Measurements from ENCODE around the gene CHST10. TPM values are rescaled to one million over a fixed set of nuclear protein-coding genes. Genes with fewer than 3 reads are reported as not detected.

The CHST10 gene
- total and polyA plus RNA-seq, 7 donors = 3.1 to 6.3 (median 4.4) TPM

DNA sequence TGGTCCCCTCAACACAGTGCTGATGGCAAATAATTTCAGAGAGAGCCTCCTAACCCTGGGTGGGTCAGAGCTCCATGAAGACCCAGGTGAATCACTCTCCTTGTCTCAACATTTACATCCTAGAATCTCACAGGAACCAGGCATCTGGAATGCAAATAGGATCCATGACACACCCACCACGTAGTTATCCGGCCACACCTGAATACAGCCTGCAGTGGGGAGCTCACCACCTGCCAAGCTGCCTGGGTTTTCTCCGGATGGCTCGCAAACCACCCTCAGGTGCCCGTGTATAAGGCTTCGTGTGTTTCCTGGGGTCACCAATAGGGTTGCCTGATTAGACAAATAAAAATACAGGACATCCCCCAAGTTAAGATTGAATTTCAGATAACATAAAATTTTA lies 9.9 kb downstream of the CHST10 start:
- no peak for ATAC-seq

DNA sequence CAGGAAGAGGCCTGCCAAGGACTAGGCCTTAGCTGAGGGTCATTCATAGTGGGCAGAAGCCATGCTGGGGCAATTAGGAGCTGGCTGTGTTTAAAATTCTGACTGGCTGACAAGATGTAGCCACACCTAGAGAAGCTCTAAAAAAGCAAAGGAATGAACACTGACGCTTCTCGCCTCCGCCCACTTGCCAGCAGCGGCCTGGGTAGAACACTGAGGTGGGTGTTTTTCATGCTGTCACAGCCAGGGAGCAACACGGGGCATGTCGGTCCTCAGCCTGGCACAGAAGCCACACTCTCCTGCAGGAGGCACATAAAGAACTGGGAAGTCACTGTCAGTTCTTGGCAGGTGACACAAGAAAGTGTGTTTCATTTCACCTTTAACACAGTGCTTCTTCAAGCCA lies 10.4 kb downstream of the CHST10 start:
- DNase-seq (no peak), ATAC-seq (peak in 3 of 4 donors; percentile 27 to 58 (median 57))
- Histone ChIP-seq H3K4me1 (no peaks in the 10 kb centered on the region), H3K27ac (no peak overlapping the region), H3K36me3 (ENCODE audit: insufficient read depth in 1 of 2, low read depth in 1 of 2) (peaks cover 0 to 34% of the 10 kb centered on the region in 2 donors), H3K4me3 (no peak overlapping the region), H3K27me3 (ENCODE audit: insufficient read depth in 3 of 3, low read length in 2 of 3) (no peaks in the 10 kb centered on the region), H3K9me3 (no peaks in the 10 kb centered on the region)
- 47 to 72% (median 62%) methylated on average over 6 of the region's 6 CpGs for WGBS, 3 donors
- intact Hi-C loops (cut with DNase I) = no loop called here
- TF ChIP-seq, protein P1, sequence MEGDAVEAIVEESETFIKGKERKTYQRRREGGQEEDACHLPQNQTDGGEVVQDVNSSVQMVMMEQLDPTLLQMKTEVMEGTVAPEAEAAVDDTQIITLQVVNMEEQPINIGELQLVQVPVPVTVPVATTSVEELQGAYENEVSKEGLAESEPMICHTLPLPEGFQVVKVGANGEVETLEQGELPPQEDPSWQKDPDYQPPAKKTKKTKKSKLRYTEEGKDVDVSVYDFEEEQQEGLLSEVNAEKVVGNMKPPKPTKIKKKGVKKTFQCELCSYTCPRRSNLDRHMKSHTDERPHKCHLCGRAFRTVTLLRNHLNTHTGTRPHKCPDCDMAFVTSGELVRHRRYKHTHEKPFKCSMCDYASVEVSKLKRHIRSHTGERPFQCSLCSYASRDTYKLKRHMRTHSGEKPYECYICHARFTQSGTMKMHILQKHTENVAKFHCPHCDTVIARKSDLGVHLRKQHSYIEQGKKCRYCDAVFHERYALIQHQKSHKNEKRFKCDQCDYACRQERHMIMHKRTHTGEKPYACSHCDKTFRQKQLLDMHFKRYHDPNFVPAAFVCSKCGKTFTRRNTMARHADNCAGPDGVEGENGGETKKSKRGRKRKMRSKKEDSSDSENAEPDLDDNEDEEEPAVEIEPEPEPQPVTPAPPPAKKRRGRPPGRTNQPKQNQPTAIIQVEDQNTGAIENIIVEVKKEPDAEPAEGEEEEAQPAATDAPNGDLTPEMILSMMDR (IDR thresholded peaks at IDR 0.05) = no peak

More for the DNA sequence above, 9.9 kb downstream of the CHST10 start:
- peaks cover 0 to 30% of the 10 kb centered on the region in 2 donors for H3K36me3 ChIP-seq (ENCODE audit: insufficient read depth in 1 of 2, low read depth in 1 of 2)
- H3K27ac ChIP-seq = no peak overlapping the region
- no peaks in the 10 kb centered on the region for H3K4me1 ChIP-seq
- intact Hi-C loops (cut with DNase I) = no loop called here
- TF ChIP-seq, protein P1 (IDR thresholded peaks at IDR 0.05) = no peak
- no peaks in the 10 kb centered on the region for H3K27me3 ChIP-seq (ENCODE audit: insufficient read depth in 3 of 3, low read length in 2 of 3)
- 91 to 93% (median 91%) methylated on average over 6 of the region's 6 CpGs for WGBS, 3 donors
- H3K9me3 ChIP-seq = no peaks in the 10 kb centered on the region
- no peak for DNase-seq
- H3K4me3 ChIP-seq = no peak overlapping the region

DNA sequence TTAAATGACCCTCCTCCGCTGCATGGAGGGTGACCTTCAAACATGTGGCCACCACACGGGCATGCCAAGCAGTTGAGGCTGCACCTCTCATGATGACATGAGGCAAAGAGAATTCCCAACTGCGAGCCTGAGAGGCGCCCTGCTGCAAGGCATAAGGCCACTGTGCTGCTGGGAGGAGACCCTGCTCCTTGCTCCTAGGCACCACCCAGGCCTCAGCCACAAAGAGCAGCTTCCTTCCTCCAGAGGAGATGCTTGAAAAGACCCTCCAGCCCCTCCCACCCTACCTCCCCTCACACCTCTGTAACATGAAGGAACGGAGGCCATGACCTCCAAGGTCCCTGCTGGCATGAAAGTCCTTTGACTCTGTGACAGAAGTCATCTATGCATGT lies 11.4 kb downstream of the CHST10 start:
- Histone ChIP-seq H3K27ac (no peak overlapping the region), H3K9me3 (no peaks in the 10 kb centered on the region), H3K27me3 (ENCODE audit: insufficient read depth in 3 of 3, low read length in 2 of 3) (no peaks in the 10 kb centered on the region), H3K4me3 (no peak overlapping the region), H3K36me3 (ENCODE audit: insufficient read depth in 1 of 2, low read depth in 1 of 2) (peaks cover 0 to 43% of the 10 kb centered on the region in 2 donors), H3K4me1 (no peaks in the 10 kb centered on the region)
- no peak for ATAC-seq
- intact Hi-C loops (cut with DNase I) = no loop called here
- 96 to 98% (median 96%) methylated on average over 5 of the region's 5 CpGs for WGBS, 3 donors
- no peak for DNase-seq
- TF ChIP-seq, protein P1 (IDR thresholded peaks at IDR 0.05) = no peak

DNA sequence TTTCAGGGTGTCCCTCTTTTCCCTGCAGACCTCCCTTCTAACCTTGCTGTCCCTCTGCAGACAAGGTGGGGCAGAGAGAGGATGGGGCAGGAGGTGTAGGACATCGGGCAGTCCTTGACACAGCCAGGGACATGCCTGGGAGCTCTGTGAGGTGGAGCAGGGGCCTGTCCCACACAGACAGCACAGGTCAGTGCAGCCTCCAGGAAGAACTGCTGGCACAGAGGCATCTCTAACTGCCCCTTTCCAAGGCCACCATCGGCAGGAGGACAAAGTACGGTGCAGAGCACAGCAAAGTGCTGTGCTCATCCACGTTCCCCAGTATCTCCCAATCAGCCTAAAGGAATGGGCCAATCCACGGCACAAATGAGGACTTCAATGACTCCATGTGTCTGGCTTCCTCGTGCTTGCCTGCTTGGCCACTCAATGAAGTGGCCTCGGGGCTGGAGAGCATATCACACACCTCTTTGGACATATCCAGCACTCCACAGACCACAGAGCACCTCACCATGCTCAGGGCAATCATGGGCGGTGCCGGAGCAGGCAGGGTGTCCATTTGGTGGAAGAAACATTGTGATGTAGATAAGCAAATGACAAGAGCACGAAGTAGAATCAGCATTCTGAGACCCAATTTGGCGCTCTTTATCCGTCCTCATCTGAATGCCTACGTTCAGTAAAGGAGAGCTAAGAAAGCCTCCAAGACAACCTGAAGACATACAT lies 11.9 kb downstream of the CHST10 start:
- Histone ChIP-seq H3K4me3 (no peak overlapping the region), H3K27me3 (ENCODE audit: insufficient read depth in 3 of 3, low read length in 2 of 3) (no peaks in the 10 kb centered on the region), H3K4me1 (no peaks in the 10 kb centered on the region), H3K36me3 (ENCODE audit: insufficient read depth in 1 of 2, low read depth in 1 of 2) (peaks cover 0 to 46% of the 10 kb centered on the region in 2 donors), H3K9me3 (no peaks in the 10 kb centered on the region), H3K27ac (no peak overlapping the region)
- no peak for DNase-seq
- no peak for ATAC-seq
- 95 to 98% (median 97%) methylated on average over 13 of the region's 13 CpGs for WGBS, 3 donors
- intact Hi-C loops (cut with DNase I) = no loop called here
- TF ChIP-seq, protein P1 (IDR thresholded peaks at IDR 0.05) = no peak

DNA sequence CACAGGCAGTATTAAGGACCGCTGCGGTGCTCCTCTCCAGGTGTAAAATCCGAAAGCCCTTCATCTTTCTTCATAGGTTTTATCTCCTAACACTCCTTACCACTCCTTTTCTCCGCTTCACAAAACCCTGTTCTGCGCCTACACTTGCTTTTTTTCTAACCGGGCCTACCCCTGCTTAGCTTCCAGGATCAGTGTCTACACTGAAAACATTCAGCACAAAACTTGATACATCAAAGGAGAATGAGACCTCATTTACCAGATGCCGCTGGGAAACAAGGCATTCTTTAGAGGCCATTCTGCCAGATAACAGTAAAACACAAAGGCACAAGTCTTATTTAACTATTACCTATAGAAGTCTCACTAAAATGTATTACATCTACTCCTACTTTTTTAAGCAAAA lies 13.1 kb downstream of the CHST10 start:
- WGBS, 3 donors = 83 to 94% (median 92%) methylated on average over 7 of the region's 7 CpGs
- intact Hi-C loops (cut with DNase I) = no loop called here
- TF ChIP-seq, protein P1 (IDR thresholded peaks at IDR 0.05) = no peak
- Histone ChIP-seq H3K27me3 (ENCODE audit: insufficient read depth in 3 of 3, low read length in 2 of 3) (no peaks in the 10 kb centered on the region), H3K4me3 (no peak overlapping the region), H3K27ac (no peak overlapping the region), H3K4me1 (no peaks in the 10 kb centered on the region), H3K36me3 (ENCODE audit: insufficient read depth in 1 of 2, low read depth in 1 of 2) (peaks cover 0 to 46% of the 10 kb centered on the region in 2 donors), H3K9me3 (no peaks in the 10 kb centered on the region)
- no peak for DNase-seq
- ATAC-seq = no peak

All from psoas muscle (tissue), 8 donors.